GM19351 (cell line): Measurements from ENCODE around the gene ARHGEF10L.

Experiments used
- ATAC-seq: cut with Tn5 transposase; IDR thresholded peaks from one replicate; pipeline ENCODE4 v1.9.1; 2021; ENCODE audit warnings: mild to moderate bottlenecking, moderate library complexity; ENCODE audit not compliant: unreplicated experiment

ARHGEF10L gene

DNA sequence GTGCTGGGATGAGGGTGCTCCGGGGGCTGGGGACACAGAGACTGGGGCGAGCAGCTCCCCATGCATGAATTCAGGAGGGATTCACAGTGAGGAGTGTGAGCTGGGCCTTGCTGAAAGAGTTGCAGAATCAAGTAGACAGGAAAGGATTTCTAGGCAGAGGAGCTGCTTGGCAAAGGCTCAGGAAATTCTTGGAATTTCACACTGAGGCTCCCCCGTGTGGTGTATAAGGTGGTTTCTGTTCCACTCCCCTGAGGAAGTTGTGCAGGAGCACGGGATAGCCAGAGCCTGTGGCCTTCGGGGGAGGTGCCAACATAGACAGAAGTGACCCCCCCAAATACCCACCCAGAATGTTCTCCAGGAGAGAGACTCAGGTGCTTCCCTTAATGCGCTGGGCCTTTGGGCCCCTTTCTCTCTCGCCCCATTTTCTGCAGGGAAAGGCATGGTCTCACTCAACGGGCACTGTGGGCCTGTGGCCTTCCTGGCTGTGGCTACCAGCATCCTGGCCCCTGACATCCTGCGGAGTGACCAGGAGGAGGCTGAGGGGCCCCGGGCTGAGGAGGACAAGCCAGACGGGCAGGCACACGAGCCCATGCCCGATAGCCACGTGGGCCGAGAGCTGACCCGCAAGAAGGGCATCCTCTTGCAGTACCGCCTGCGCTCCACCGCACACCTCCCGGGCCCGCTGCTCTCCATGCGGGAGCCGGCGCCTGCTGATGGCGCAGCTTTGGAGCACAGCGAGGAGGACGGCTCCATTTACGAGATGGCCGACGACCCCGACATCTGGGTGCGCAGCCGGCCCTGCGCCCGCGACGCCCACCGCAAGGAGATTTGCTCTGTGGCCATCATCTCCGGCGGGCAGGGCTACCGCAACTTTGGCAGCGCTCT, 157.2 kb downstream of the ARHGEF10L start:
- ATAC-seq = no peak

- no peak for ATAC-seq
Observed at GRCh38 chr1:17697458-17697857, 158.0 kb downstream of the ARHGEF10L start.

DNA sequence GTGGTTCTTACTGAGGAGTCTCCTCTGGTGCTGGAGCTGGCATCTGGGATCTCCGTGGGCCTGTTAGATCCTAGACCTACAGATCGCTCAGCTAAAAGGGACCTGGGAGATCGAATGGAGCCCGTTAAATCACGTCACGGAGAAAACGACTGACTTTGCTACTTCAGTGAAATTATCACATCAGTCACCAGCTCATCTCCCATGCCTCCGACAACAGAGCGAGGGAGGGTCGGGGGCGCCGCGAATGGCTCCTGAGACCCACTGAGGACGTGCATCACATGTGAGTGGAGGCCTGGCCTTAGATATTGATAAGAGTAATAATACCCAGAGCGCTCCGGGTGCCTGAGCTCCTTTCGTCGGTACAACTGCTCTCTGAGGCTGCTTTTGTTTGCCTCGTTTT, 160.1 kb downstream of the ARHGEF10L start:
- no peak for ATAC-seq

GRCh38 chr1:17700945-17701810, 161.7 kb downstream of the ARHGEF10L start:
- no peak for ATAC-seq

GRCh38 chr1:17704176-17704575, 164.7 kb downstream of the ARHGEF10L start:
- ATAC-seq = no peak

DNA sequence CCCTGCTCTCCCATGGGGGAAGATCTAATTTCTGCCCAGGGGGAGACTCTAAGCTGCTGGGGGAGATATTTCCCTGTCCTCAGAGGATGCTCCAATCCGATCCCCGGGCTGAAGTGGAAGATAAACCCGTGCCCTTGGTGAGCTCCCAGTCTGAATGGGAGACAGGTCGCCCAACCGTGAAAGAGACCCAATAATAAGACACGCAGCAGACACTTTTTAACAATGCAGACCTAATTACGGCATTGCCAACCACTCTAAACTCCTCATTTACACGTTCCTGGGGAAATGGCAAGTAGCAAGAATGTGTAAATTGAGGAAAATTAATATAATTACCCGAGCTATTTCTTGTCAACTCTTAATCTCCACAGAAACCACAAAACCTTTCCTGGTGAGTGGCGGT, 166.9 kb downstream of the ARHGEF10L start:
- no peak for ATAC-seq

DNA sequence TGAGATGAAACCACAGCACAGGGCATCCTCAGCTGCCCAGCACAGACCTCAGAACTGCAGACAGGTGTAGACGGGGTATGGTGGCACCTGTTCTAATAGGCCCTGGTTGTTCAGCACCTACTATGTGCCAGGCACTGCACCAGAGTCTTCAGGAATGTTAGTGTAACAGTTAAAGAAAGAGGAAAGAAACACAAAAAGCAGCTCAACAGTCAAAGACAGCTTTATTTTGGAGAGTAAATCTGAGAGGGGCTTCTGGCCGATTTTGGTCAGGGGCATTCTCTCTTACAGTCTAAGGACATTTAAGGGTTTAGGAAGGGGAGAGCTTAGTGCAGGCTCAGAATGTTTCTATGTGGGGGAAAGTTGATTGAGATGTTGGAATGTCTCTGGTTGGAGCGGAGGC, 170.5 kb downstream of the ARHGEF10L start:
- no peak for ATAC-seq

GRCh38 chr1:17710889-17711576, 171.5 kb downstream of the ARHGEF10L start:
- ATAC-seq = no peak

- no peak for ATAC-seq
Observed at GRCh38 chr1:17711577-17711910, 172.0 kb downstream of the ARHGEF10L start.

GRCh38 chr1:17711941-17712340, 172.4 kb downstream of the ARHGEF10L start:
- ATAC-seq = no peak

- ATAC-seq = no peak
Observed at GRCh38 chr1:17713993-17714392, 174.5 kb downstream of the ARHGEF10L start.

GRCh38 chr1:17717594-17718535, 178.4 kb downstream of the ARHGEF10L start:
- no peak for ATAC-seq

- no peak for ATAC-seq
Observed at GRCh38 chr1:17719874-17720273, 180.4 kb downstream of the ARHGEF10L start.

DNA sequence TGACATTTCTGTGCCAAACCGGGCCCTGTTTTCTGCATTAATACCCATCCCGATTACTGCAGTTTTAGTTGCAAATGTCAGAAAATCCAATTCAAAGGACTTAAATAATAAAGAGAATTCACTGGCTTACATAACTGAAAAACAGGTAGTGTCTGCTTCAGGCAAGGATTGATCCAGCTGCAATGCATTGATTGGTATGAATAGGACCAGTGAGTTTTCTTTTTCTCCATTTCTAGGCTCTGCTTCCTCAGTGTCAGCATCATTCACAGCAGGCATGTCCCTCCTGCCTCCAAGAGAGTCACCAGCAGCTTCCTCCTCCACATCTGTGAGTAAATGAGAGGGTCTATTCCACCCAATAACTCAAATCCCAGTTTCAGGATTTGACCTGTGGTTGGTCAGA, 181.9 kb downstream of the ARHGEF10L start:
- no peak for ATAC-seq

DNA sequence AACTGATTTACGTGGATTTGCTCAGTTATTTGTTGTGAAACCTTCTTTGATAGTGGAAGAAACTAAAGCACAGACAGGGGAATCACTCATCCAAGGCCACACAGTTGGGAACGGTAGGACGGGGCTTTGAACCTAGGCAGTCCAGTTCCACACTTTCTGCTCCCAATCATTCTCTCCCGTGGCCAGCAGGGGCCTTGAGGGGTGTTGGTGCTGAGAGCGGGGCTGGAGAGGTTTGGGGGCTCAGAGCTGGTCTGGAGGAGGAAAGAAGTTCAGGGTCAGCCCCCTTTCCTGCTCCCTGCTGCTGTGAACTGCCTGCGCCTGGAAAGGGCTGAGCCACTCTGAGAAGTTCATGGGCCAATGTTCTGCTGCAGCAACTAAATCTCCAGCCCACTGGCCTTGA, 184.2 kb downstream of the ARHGEF10L start:
- ATAC-seq = no peak

DNA sequence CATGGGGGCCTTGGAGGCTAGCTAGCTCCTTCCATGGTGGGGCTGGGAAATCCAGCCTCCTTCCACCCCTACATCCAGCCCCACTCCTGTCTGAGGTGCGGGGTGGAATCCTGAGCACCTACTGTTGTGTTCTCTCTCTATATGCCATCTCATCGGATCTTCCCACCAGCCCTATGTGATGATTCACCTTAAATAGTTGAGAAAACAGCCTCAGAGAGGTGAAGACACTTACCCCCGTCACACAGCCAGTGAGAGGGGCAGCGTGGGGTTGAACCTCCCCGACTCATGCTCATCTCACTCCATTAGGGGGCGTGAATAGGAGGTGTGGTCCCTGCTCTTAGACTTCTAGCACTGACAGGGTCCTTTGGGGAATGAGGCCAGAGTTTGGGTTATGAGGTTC, 184.7 kb downstream of the ARHGEF10L start:
- ATAC-seq = no peak

- no peak for ATAC-seq
Observed at GRCh38 chr1:17725084-17725719, 185.7 kb downstream of the ARHGEF10L start.

DNA sequence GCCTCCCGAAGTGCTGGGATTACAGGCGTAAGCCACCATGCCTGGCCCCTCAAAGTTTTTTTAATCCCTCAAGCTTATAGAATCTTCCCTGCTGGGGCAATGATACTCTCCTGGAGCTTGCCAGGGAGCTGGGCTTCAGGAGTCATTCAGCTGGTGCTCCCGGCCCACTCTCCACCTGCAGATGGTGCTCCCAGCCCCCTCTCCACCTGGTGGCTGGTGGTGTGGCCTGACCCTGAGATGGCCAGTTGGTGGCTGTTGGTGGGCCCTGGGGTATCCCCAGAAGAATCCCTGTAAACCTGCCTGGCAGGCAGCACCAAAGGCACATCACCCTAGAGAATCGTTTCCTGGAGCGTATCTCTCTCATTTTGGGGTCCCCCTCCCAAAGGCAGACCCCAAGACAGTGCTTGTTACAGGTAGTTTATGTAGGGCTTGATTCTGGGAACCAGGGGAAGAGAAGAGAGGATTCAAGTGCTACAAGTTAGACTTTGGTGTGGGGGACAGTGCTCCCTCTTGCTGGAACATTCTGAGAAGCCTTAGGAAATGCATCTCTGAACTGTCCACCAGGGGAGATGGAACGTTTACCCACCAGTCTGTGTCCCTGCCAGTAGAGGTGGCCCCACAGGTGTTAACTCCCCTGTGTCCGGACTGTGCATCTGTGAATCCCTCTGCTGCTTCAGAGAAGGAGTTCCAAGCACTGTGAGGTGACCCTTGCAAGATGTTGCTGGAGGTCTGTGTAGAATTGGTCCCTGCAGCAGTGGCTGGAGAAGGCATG, 186.5 kb downstream of the ARHGEF10L start:
- no peak for ATAC-seq

GRCh38 chr1:17728123-17728712, 188.7 kb downstream of the ARHGEF10L start:
- ATAC-seq = no peak
